Adipocyte (in vitro differentiated cells): ENCODE data around the gene DUSP21.
"Not testable (repeated sequence)": the region's sequence is repeated elsewhere in the genome, so short reads cannot be mapped to it uniquely, and the experiment has no call there.

Source experiments
- DNase-seq: peaks from one replicate; pipeline ENCODE4 v3.0.0-alpha.2; 2015; ENCODE audit warnings: low read depth
- H3K27me3 ChIP-seq: replicated peaks from 2 replicates; pipeline ENCODE4 v1.7.0; 2013; ENCODE audit warnings: mild to moderate bottlenecking, low read length, moderate library complexity; ENCODE audit not compliant: control insufficient read depth, insufficient read depth
- H3K36me3 ChIP-seq: 2 replicates; pipeline ENCODE4 v1.7.0; 2013; ENCODE audit warnings: low read length, mild to moderate bottlenecking, moderate library complexity; ENCODE audit not compliant: control insufficient read depth, insufficient read depth, severe bottlenecking
- H3K4me1 ChIP-seq: 2 replicates; pipeline ENCODE4 v1.7.0; 2013; ENCODE audit warnings: mild to moderate bottlenecking, low read length, moderate library complexity; ENCODE audit not compliant: control insufficient read depth, insufficient read depth
- H3K4me3 ChIP-seq: 2 replicates; pipeline ENCODE4 v1.7.0; 2013; ENCODE audit warnings: mild to moderate bottlenecking, low read length, moderate library complexity
- H3K9ac ChIP-seq: 2 replicates; pipeline ENCODE4 v1.7.0; 2013; ENCODE audit warnings: mild to moderate bottlenecking, low read length, moderate library complexity
- H3K9me3 ChIP-seq: 2 replicates; pipeline ENCODE4 v1.7.0; 2013; ENCODE audit warnings: mild to moderate bottlenecking, low read length, moderate library complexity; ENCODE audit not compliant: control insufficient read depth

Gene DUSP21

GRCh38 chrX:44876767-44877166 lies 32.9 kb downstream of the DUSP21 start:
- Histone ChIP-seq H3K36me3 (no peaks in the 10 kb centered on the region), H3K4me1 (peaks cover 22% of the 10 kb centered on the region), H3K27me3 (no peaks in the 10 kb centered on the region), H3K9me3 (no peaks in the 10 kb centered on the region), H3K9ac (no peak overlapping the region), H3K4me3 (peak overlapping the region; percentile 60)
- no peak for DNase-seq

DNA sequence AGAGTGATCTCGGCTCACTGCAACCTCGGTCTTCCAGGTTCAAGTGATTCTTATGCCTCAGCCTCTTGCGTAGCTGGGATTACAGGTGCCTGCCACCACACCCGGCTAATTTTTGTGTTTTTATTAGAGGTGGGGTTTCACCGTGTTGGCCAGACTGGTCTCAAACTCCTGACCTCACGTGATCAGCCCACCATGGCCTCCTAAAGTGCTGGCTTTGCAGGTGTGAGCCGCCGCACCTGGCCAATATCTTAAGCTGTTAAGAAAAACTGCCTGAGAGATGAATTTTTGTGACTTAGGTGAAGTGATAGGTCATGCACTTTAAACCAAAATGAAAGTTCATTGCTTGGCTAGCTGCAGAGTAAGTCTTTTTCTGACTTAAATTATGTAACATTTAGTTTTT lies 35.0 kb downstream of the DUSP21 start:
- no peaks in the 10 kb centered on the region for H3K9me3 ChIP-seq
- H3K4me3 ChIP-seq, result no peak overlapping the region
- H3K36me3 ChIP-seq, result no peaks in the 10 kb centered on the region
- peaks cover 34% of the 10 kb centered on the region for H3K4me1 ChIP-seq
- H3K9ac ChIP-seq, result no peak overlapping the region
- H3K27me3 ChIP-seq, result no peaks in the 10 kb centered on the region
- no peak for DNase-seq

- no peak for DNase-seq
- H3K9ac ChIP-seq, result no peak overlapping the region
- peaks cover 24% of the 10 kb centered on the region for H3K4me1 ChIP-seq
- no peaks in the 10 kb centered on the region for H3K27me3 ChIP-seq
- H3K36me3 ChIP-seq, result no peaks in the 10 kb centered on the region
- H3K9me3 ChIP-seq, result no peaks in the 10 kb centered on the region
- no peak overlapping the region for H3K4me3 ChIP-seq
These were observed 37.7 kb downstream of the DUSP21 start for GRCh38 chrX:44881549-44881948.

DNA sequence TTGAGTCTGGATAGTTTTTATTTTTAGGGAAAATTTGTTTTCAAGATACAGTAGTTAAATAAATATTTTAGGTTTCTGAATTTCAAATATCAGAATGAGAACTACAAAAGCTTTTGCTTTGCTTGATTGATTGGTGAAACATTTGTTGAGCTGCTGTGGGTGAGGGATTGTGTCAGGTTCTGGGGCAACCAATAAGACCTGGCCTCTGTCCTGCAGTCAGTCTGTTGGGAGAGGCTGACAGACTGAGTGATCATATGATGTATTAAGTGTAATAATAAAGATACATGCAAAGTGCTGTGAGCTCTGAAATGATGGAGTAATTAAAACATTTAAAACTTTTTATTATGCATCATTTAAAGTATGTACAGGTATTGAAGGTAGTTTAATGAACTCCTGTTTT lies 38.8 kb downstream of the DUSP21 start:
- H3K9me3 ChIP-seq, result no peaks in the 10 kb centered on the region
- H3K4me3 ChIP-seq, result no peak overlapping the region
- no peaks in the 10 kb centered on the region for H3K27me3 ChIP-seq
- H3K36me3 ChIP-seq, result no peaks in the 10 kb centered on the region
- H3K4me1 ChIP-seq, result peaks cover 17% of the 10 kb centered on the region
- no peak overlapping the region for H3K9ac ChIP-seq
- no peak for DNase-seq

GRCh38 chrX:44884944-44885343 lies 41.1 kb downstream of the DUSP21 start:
- Histone ChIP-seq H3K9me3 (no peaks in the 10 kb centered on the region), H3K4me1 (peaks cover 14% of the 10 kb centered on the region), H3K4me3 (no peak overlapping the region), H3K27me3 (no peaks in the 10 kb centered on the region), H3K36me3 (no peaks in the 10 kb centered on the region), H3K9ac (no peak overlapping the region)
- no peak for DNase-seq

- Histone ChIP-seq H3K36me3 (no peaks in the 10 kb centered on the region), H3K4me3 (no peak overlapping the region), H3K4me1 (no peaks in the 10 kb centered on the region), H3K27me3 (no peaks in the 10 kb centered on the region), H3K9me3 (no peaks in the 10 kb centered on the region), H3K9ac (no peak overlapping the region)
- no peak for DNase-seq
These were observed 46.0 kb downstream of the DUSP21 start for GRCh38 chrX:44889824-44890223.

DNA sequence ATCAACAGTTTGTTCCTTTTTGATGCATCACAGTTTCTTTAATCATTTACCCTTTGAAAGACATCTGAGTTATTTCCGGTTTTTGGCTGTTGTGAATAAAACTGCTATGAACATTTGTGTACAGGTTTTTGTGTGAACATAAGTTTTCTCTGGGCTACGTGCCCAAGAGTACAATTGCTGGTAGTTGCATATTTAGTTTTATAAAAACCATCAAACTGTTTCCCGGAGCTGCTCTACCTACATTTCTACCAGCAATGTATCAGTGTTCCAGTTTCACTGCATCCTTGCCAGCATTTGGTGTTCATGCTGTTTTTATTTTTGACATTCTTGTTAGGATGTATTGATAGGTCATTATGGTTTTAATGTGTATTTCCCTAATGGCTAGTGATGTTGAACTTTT lies 46.4 kb downstream of the DUSP21 start:
- Histone ChIP-seq H3K36me3 (no peaks in the 10 kb centered on the region), H3K9me3 (no peaks in the 10 kb centered on the region), H3K9ac (no peak overlapping the region), H3K4me3 (no peak overlapping the region), H3K27me3 (no peaks in the 10 kb centered on the region), H3K4me1 (no peaks in the 10 kb centered on the region)
- DNase-seq, result no peak

DNA sequence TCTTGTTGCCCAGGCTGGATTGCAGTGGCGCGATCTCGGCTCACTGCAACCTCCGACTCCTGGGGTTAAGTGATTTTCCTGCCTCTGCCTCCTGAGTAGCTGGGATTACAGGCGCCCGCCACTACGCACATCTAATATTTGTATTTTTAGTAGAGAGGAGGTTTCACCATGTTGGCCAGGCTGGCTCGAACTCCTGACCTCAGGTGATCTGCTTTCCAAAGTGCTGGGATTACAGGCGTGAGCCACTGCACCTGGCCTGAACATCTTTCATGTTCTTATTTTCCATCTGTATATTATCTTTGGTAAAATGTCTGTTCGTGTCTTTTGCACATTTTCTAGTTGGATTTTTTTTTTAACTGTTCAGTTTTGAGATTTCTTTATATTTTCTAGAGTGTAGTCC lies 46.9 kb downstream of the DUSP21 start:
- H3K9ac ChIP-seq, H3K4me3 ChIP-seq, H3K27me3 ChIP-seq, H3K4me1 ChIP-seq, H3K36me3 ChIP-seq, DNase-seq, H3K9me3 ChIP-seq: not testable (repeated sequence)

- no peaks in the 10 kb centered on the region for H3K27me3 ChIP-seq
- no peak overlapping the region for H3K9ac ChIP-seq
- no peaks in the 10 kb centered on the region for H3K36me3 ChIP-seq
- H3K4me3 ChIP-seq, result no peak overlapping the region
- no peak for DNase-seq
- H3K4me1 ChIP-seq, result no peaks in the 10 kb centered on the region
- H3K9me3 ChIP-seq, result peaks cover 1% of the 10 kb centered on the region
These were observed 47.8 kb downstream of the DUSP21 start for GRCh38 chrX:44891642-44892041.
